H4 (cell line): Measurements from ENCODE around the gene TMEM231. TPM values are rescaled to one million over a fixed set of nuclear protein-coding genes. Genes with fewer than 3 reads are reported as not detected.
"Not testable (repeated sequence)": the region's sequence is repeated elsewhere in the genome, so short reads cannot be mapped to it uniquely, and the experiment has no call there.

ENCODE experiments used
- DNase-seq: peaks from one replicate; pipeline ENCODE4 v3.0.0-alpha.2; 2015; ENCODE audit warnings: low spot score
- total RNA-seq: library from RNA; depleted of rRNA; stranded (reverse); fragments of >200 nt; shearing (Covaris generic); gene quantifications from 2 replicates; pipeline ENCODE4 v1.2.3, GENCODE V29; 2014; rRNA removed

TMEM231 gene
- total RNA-seq, result 17.8 and 20.6 TPM in 2 replicates

- DNase-seq, result peak; percentile 93
Observed at GRCh38 chr16:75555707-75556430, at the start of gene TMEM231. TMEM231 (minus strand) TSS chr16:75556252; CDS start chr16:75556209, 43 bp downstream.

GRCh38 chr16:75603241-75603640, 47.2 kb upstream of the TMEM231 start:
- DNase-seq, result no peak

GRCh38 chr16:75599452-75600277, 43.6 kb upstream of the TMEM231 start:
- DNase-seq, result no peak

- DNase-seq, result peak; percentile 91
Observed at GRCh38 chr16:75593825-75594820, 38.1 kb upstream of the TMEM231 start.

GRCh38 chr16:75593308-75593707, 37.3 kb upstream of the TMEM231 start:
- no peak for DNase-seq

- DNase-seq, result not testable (repeated sequence)
Observed at GRCh38 chr16:75591927-75592326, 35.9 kb upstream of the TMEM231 start.

GRCh38 chr16:75590920-75591843, 35.1 kb upstream of the TMEM231 start:
- peak; percentile 13 for DNase-seq

- DNase-seq, result no peak
Observed at GRCh38 chr16:75589306-75589705, 33.3 kb upstream of the TMEM231 start.

GRCh38 chr16:75588716-75589115, 32.7 kb upstream of the TMEM231 start:
- no peak for DNase-seq

- no peak for DNase-seq
Observed at GRCh38 chr16:75584108-75584507, 28.1 kb upstream of the TMEM231 start.

- DNase-seq, result no peak
Observed at GRCh38 chr16:75579281-75579834, 23.3 kb upstream of the TMEM231 start.

GRCh38 chr16:75578725-75579124, 22.7 kb upstream of the TMEM231 start:
- no peak for DNase-seq

- no peak for DNase-seq
Observed at GRCh38 chr16:75578212-75578611, 22.2 kb upstream of the TMEM231 start.

- no peak for DNase-seq
Observed at GRCh38 chr16:75576384-75576811, 20.3 kb upstream of the TMEM231 start.

- DNase-seq, result no peak
Observed at GRCh38 chr16:75575958-75576357, 19.9 kb upstream of the TMEM231 start.

GRCh38 chr16:75573955-75574354, 17.9 kb upstream of the TMEM231 start:
- DNase-seq, result no peak

GRCh38 chr16:75572864-75573542, 17.0 kb upstream of the TMEM231 start:
- no peak for DNase-seq

GRCh38 chr16:75570396-75571065, 14.5 kb upstream of the TMEM231 start:
- DNase-seq, result no peak

- no peak for DNase-seq
Observed at GRCh38 chr16:75567911-75568310, 11.9 kb upstream of the TMEM231 start.
